ENCODE measurements around the gene RPGR.

Gene RPGR

DNA sequence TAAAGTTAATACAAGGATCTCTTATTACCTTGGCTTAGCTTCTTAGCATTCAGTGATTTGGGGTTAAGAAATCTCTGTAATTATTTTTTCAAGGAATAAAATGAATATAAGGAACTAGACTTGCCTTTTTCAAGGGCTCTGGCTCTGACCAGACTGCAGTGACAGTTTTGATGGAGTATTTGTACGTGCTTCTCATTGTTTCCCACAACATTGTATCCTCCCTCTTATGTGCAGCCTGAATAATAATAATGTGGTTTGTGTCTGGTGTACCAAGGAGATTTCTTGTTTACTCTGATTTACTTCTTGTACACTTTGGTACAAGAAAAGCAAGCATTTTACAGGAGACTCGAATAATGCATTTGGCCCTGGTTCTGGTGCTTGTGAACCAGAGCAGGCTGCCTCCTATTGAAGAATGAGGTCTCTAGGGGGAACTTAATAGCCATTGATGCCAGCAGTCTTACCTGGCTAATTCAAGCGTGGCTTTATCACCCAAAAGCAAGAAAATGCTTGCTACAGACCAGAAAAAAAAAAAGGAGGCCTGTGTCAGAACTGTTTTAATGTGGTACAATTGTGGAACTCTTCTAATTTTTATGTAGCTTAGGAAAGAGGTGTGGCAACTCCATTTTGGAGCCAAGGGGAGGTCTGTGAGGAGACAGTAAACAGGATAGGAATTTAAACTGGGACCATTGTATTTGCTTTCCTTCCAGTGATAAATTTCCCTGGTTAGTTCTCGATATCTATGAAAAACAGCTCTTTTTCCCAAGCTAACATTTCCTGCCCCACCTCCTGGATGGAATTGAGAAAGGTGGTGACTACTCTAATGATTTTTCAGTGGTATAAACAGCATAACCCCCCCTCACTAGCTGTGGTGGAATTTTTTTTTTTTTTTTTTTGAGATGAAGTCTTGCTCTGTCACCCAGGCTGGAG lies 30.7 kb upstream of the RPGR start:
- H2AFZ ChIP-seq (ENCODE audit: low read depth, low read length), result no peak overlapping the region

DNA sequence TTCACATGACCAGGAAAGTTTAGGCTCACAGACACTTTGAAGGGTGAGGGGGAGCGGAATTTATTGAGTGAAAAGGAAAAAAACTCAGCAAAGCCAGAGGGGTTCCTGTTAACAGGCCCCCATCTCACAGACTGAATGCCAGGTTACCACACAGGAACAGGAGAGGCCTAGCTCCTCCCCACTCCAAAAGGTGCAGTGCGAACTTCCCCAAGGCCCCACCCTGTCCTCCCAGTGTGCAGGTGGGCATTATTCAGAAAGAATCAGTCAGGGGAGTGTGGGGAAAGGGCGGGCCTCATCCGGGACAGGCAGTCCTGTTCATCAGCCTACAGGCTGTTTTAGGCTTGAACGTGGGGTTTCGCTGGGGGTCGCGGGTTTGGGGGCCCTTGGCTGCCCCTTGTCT lies 29.1 kb upstream of the RPGR start:
- H3K4me3 ChIP-seq (ENCODE audit: insufficient read depth in 1 of 2, low read depth in 1 of 2, low read length in 2 of 2), result no peak overlapping the region

More for the DNA sequence above, 30.7 kb upstream of the RPGR start:
- no peak for DNase-seq
- H4K91ac ChIP-seq (ENCODE audit: low read length), result no peak overlapping the region
- H3K14ac ChIP-seq (ENCODE audit: low read length in 2 of 2), result no peak overlapping the region
- H2AK5ac ChIP-seq (ENCODE audit: low read length, severe bottlenecking), result no peak overlapping the region
- no peaks in the 10 kb centered on the region for H3K79me1 ChIP-seq (replicated peaks; ENCODE audit: low read length, poor library complexity, severe bottlenecking)
- no peaks in the 10 kb centered on the region for H3K4me1 ChIP-seq (ENCODE audit: control insufficient read depth, insufficient read depth, low read depth, low read length)
- no peak overlapping the region for H2BK5ac ChIP-seq (ENCODE audit: low read depth, low read length, poor library complexity, severe bottlenecking)
- H2BK12ac ChIP-seq (ENCODE audit: low read length in 2 of 2), result no peak overlapping the region
- H2BK15ac ChIP-seq (ENCODE audit: low read depth, poor library complexity, severe bottlenecking), result no peak overlapping the region
- H3K4ac ChIP-seq (ENCODE audit: low read depth in 1 of 2, low read length in 2 of 2), result no peak overlapping the region
- H3K18ac ChIP-seq (ENCODE audit: low read depth in 1 of 2, low read length in 2 of 2), result no peak overlapping the region
- 85% methylated on average over 2 of the region's 4 CpGs for WGBS
- H3K9me3 ChIP-seq (ENCODE audit: control insufficient read depth, low read length), result no peaks in the 10 kb centered on the region
- H3K4me2 ChIP-seq (ENCODE audit: low read length, poor library complexity, severe bottlenecking), result no peak overlapping the region
- H4K8ac ChIP-seq (ENCODE audit: low read length), result no peak overlapping the region
- H3K27ac ChIP-seq (ENCODE audit: low read length, poor library complexity, severe bottlenecking), result no peak overlapping the region
- H3K36me3 ChIP-seq (ENCODE audit: control insufficient read depth in 1 of 2, insufficient read depth in 2 of 2, low read depth in 1 of 2, low read length in 2 of 2), result no peaks in the 10 kb centered on the region
- H3K4me3 ChIP-seq (ENCODE audit: insufficient read depth in 1 of 2, low read depth in 1 of 2, low read length in 2 of 2), result no peak overlapping the region
- H3K9ac ChIP-seq (ENCODE audit: low read length), result no peak overlapping the region
- no peak overlapping the region for H2BK120ac ChIP-seq (ENCODE audit: low read depth, low read length)
- H3K27me3 ChIP-seq (ENCODE audit: control insufficient read depth in 1 of 2, insufficient read depth in 1 of 2, low read length in 2 of 2), result peaks cover 0 to 6% of the 10 kb centered on the region in 2 experiments
- no peak overlapping the region for H3K23ac ChIP-seq (ENCODE audit: low read length in 2 of 2)

DNA sequence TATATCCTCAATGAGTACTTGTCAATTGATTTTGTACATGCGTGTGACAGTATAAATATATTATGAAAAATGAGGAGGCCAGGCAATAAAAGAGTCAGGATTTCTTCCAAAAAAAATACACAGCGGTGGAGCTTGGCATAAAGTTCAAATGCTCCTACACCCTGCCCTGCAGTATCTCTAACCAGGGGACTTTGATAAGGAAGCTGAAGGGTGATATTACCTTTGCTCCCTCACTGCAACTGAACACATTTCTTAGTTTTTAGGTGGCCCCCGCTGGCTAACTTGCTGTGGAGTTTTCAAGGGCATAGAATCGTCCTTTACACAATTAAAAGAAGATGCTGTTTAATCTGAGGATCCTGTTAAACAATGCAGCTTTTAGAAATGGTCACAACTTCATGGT lies 25.1 kb upstream of the RPGR start, which contains the start of gene OTC:
TSS of gene OTC (plus strand) at position 243 of the 400 bp plus-strand sequence. CDS start at position 336, 93 bp downstream.
- H2BK15ac ChIP-seq (ENCODE audit: low read depth, poor library complexity, severe bottlenecking), result no peak within 1 kb of the TSS
- no peak within 1 kb of the TSS for H3K14ac ChIP-seq (ENCODE audit: low read length in 2 of 2)
- no peak within 1 kb of the TSS for H3K27ac ChIP-seq (ENCODE audit: low read length, poor library complexity, severe bottlenecking)
- no peak within 1 kb of the TSS for H4K8ac ChIP-seq (ENCODE audit: low read length)
- H3K4me2 ChIP-seq (ENCODE audit: low read length, poor library complexity, severe bottlenecking), result no peak within 1 kb of the TSS
- H2AK5ac ChIP-seq (ENCODE audit: low read length, severe bottlenecking), result no peak within 1 kb of the TSS
- no peak within 1 kb of the TSS for H2BK5ac ChIP-seq (ENCODE audit: low read depth, low read length, poor library complexity, severe bottlenecking)
- 97% methylated on average over 3 of the region's 4 CpGs for WGBS
- H3K36me3 ChIP-seq (ENCODE audit: control insufficient read depth in 1 of 2, insufficient read depth in 2 of 2, low read depth in 1 of 2, low read length in 2 of 2), result no peaks in the 10 kb centered on the region
- no peak within 1 kb of the TSS for H3K9ac ChIP-seq (ENCODE audit: low read length)
- H3K4me3 ChIP-seq (ENCODE audit: insufficient read depth in 1 of 2, low read depth in 1 of 2, low read length in 2 of 2), result no peak within 1 kb of the TSS
- H2BK120ac ChIP-seq (ENCODE audit: low read depth, low read length), result no peak within 1 kb of the TSS
- DNase-seq, result no peak
- no peaks in the 10 kb centered on the region for H3K4me1 ChIP-seq (ENCODE audit: control insufficient read depth, insufficient read depth, low read depth, low read length)
- peaks cover 2% of the 10 kb centered on the region for H3K9me3 ChIP-seq (ENCODE audit: control insufficient read depth, low read length)
- H2AFZ ChIP-seq (ENCODE audit: low read depth, low read length), result no peak within 1 kb of the TSS
- no peaks in the 10 kb centered on the region for H3K79me1 ChIP-seq (replicated peaks; ENCODE audit: low read length, poor library complexity, severe bottlenecking)
- H3K27me3 ChIP-seq (ENCODE audit: control insufficient read depth in 1 of 2, insufficient read depth in 1 of 2, low read length in 2 of 2), result peaks cover 0 to 20% of the 10 kb centered on the region in 2 experiments
- no peak within 1 kb of the TSS for H3K23ac ChIP-seq (ENCODE audit: low read length in 2 of 2)
- H4K91ac ChIP-seq (ENCODE audit: low read length), result no peak within 1 kb of the TSS
- H2BK12ac ChIP-seq (ENCODE audit: low read length in 2 of 2), result no peak within 1 kb of the TSS
- H3K18ac ChIP-seq (ENCODE audit: low read depth in 1 of 2, low read length in 2 of 2), result no peak within 1 kb of the TSS
- no peak within 1 kb of the TSS for H3K4ac ChIP-seq (ENCODE audit: low read depth in 1 of 2, low read length in 2 of 2)

More for the DNA sequence above, 29.1 kb upstream of the RPGR start:
- Histone ChIP-seq H3K4me2 (ENCODE audit: low read length, poor library complexity, severe bottlenecking) (no peak overlapping the region), H3K9ac (ENCODE audit: low read length) (no peak overlapping the region), H4K91ac (ENCODE audit: low read length) (no peak overlapping the region), H2BK5ac (ENCODE audit: low read depth, low read length, poor library complexity, severe bottlenecking) (no peak overlapping the region), H3K9me3 (ENCODE audit: control insufficient read depth, low read length) (no peaks in the 10 kb centered on the region), H3K36me3 (ENCODE audit: control insufficient read depth in 1 of 2, insufficient read depth in 2 of 2, low read depth in 1 of 2, low read length in 2 of 2) (no peaks in the 10 kb centered on the region), H4K8ac (ENCODE audit: low read length) (no peak overlapping the region), H3K23ac (ENCODE audit: low read length in 2 of 2) (no peak overlapping the region), H3K18ac (ENCODE audit: low read depth in 1 of 2, low read length in 2 of 2) (no peak overlapping the region), H2BK12ac (ENCODE audit: low read length in 2 of 2) (no peak overlapping the region), H3K4ac (ENCODE audit: low read depth in 1 of 2, low read length in 2 of 2) (no peak overlapping the region), H2BK120ac (ENCODE audit: low read depth, low read length) (no peak overlapping the region), H3K14ac (ENCODE audit: low read length in 2 of 2) (no peak overlapping the region), H2AFZ (ENCODE audit: low read depth, low read length) (no peak overlapping the region), H3K4me1 (ENCODE audit: control insufficient read depth, insufficient read depth, low read depth, low read length) (no peaks in the 10 kb centered on the region), H2AK5ac (ENCODE audit: low read length, severe bottlenecking) (no peak overlapping the region), H2BK15ac (ENCODE audit: low read depth, poor library complexity, severe bottlenecking) (no peak overlapping the region), H3K27ac (ENCODE audit: low read length, poor library complexity, severe bottlenecking) (no peak overlapping the region), H3K27me3 (ENCODE audit: control insufficient read depth in 1 of 2, insufficient read depth in 1 of 2, low read length in 2 of 2) (peaks cover 0 to 16% of the 10 kb centered on the region in 2 experiments), H3K79me1 (replicated peaks; ENCODE audit: low read length, poor library complexity, severe bottlenecking) (no peaks in the 10 kb centered on the region)
- no peak for DNase-seq
- 80% methylated on average over 2 of the region's 8 CpGs for WGBS

DNA sequence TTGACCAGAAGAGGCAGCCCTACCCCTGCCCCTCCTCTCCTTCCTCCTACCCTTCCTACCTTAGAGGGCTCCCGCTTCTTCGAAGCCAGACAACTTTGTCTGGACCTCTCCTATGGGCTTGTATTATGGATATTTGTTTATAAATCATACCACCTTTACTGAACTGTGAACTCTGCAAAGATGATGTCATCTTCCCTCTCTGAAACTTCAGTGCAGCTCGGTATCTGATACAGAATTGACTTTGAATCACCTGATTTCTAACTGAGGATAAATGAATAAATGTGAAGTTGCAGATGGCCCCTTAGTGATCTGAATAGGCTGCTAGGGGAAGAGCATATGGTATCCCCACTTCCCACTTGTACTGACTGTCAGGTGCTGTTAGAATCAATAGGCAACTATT lies 24.0 kb upstream of the RPGR start:
- H2BK15ac ChIP-seq (ENCODE audit: low read depth, poor library complexity, severe bottlenecking), result no peak overlapping the region
- no peak overlapping the region for H2AK5ac ChIP-seq (ENCODE audit: low read length, severe bottlenecking)
- no peak overlapping the region for H3K18ac ChIP-seq (ENCODE audit: low read depth in 1 of 2, low read length in 2 of 2)
- H3K14ac ChIP-seq (ENCODE audit: low read length in 2 of 2), result no peak overlapping the region
- no peak overlapping the region for H4K91ac ChIP-seq (ENCODE audit: low read length)
- H2BK120ac ChIP-seq (ENCODE audit: low read depth, low read length), result no peak overlapping the region
- DNase-seq, result no peak
- H2BK5ac ChIP-seq (ENCODE audit: low read depth, low read length, poor library complexity, severe bottlenecking), result no peak overlapping the region
- H3K4me3 ChIP-seq (ENCODE audit: insufficient read depth in 1 of 2, low read depth in 1 of 2, low read length in 2 of 2), result no peak overlapping the region
- H3K27me3 ChIP-seq (ENCODE audit: control insufficient read depth in 1 of 2, insufficient read depth in 1 of 2, low read length in 2 of 2), result peaks cover 0 to 20% of the 10 kb centered on the region in 2 experiments
- no peak overlapping the region for H3K9ac ChIP-seq (ENCODE audit: low read length)
- H2AFZ ChIP-seq (ENCODE audit: low read depth, low read length), result no peak overlapping the region
- no peak overlapping the region for H3K4ac ChIP-seq (ENCODE audit: low read depth in 1 of 2, low read length in 2 of 2)
- WGBS, result 89% methylated on average over 1 of the region's 3 CpGs
- peaks cover 2% of the 10 kb centered on the region for H3K9me3 ChIP-seq (ENCODE audit: control insufficient read depth, low read length)
- no peaks in the 10 kb centered on the region for H3K4me1 ChIP-seq (ENCODE audit: control insufficient read depth, insufficient read depth, low read depth, low read length)
- H3K27ac ChIP-seq (ENCODE audit: low read length, poor library complexity, severe bottlenecking), result no peak overlapping the region
- H3K36me3 ChIP-seq (ENCODE audit: control insufficient read depth in 1 of 2, insufficient read depth in 2 of 2, low read depth in 1 of 2, low read length in 2 of 2), result no peaks in the 10 kb centered on the region
- H4K8ac ChIP-seq (ENCODE audit: low read length), result no peak overlapping the region
- H3K4me2 ChIP-seq (ENCODE audit: low read length, poor library complexity, severe bottlenecking), result no peak overlapping the region
- H2BK12ac ChIP-seq (ENCODE audit: low read length in 2 of 2), result no peak overlapping the region
- H3K79me1 ChIP-seq (replicated peaks; ENCODE audit: low read length, poor library complexity, severe bottlenecking), result no peaks in the 10 kb centered on the region
- H3K23ac ChIP-seq (ENCODE audit: low read length in 2 of 2), result no peak overlapping the region
